H1 (cell line): Measurements from ENCODE around the gene ACACA. TPM values are rescaled to one million over a fixed set of nuclear protein-coding genes. Genes with fewer than 3 reads are reported as not detected.

Experiments used
- CTCF ChIA-PET: fragments of 300-600 bp; sonication (Branson Sonifier 250); formaldehyde crosslinking; loops from one replicate; lab custom pipeline; 2021; ENCODE audit not compliant: partially characterized antibody; lab: Charles Lee
- POLR2A ChIA-PET: fragments of 300-600 bp; sonication (Branson Sonifier 250); formaldehyde crosslinking; loops from one replicate; lab custom pipeline; 2021; ENCODE audit warnings: inconsistent platforms; ENCODE audit not compliant: partially characterized antibody; lab: Charles Lee
- DNase-seq, 2 experiments: peaks; one replicate each; pipeline versions ENCODE4 v3.0.0 to v3.0.0-alpha.2; 2010 to 2022; ENCODE audit warnings: low spot score in 2 of 2, low read depth in 1 of 2, mixed read lengths in 1 of 2
- FAIRE-seq: peaks from 2 replicates; lab custom pipeline; 2011; peaks lifted over from hg19 to GRCh38; lab: Jason Lieb, UNC
- H2AFZ ChIP-seq: 2 replicates; pipeline ENCODE4 v1.8.1; 2012; ENCODE audit warnings: low read length, inconsistent platforms
- H2AK5ac ChIP-seq: 2 replicates; pipeline ENCODE4 v1.6.1; 2013; ENCODE audit warnings: low read depth, low read length
- H2BK120ac ChIP-seq: replicated peaks from 2 replicates; pipeline ENCODE3; 2013; ENCODE audit warnings: low read depth, low read length, inconsistent platforms
- H2BK12ac ChIP-seq: 2 replicates; pipeline ENCODE4 v1.6.1; 2013; ENCODE audit warnings: low read depth, low read length
- H2BK15ac ChIP-seq: 2 replicates; pipeline ENCODE4 v1.6.1; 2013; ENCODE audit warnings: low read length
- H2BK20ac ChIP-seq: 2 replicates; pipeline ENCODE4 v1.6.1; 2013; ENCODE audit warnings: low read length
- H2BK5ac ChIP-seq: 2 replicates; pipeline ENCODE4 v1.6.1; 2013; ENCODE audit warnings: low read depth, low read length
- H3K14ac ChIP-seq: 2 replicates; pipeline ENCODE4 v1.6.1; 2013; ENCODE audit warnings: inconsistent platforms; ENCODE audit not compliant: insufficient read length
- H3K18ac ChIP-seq: 2 replicates; pipeline ENCODE4 v1.6.1; 2013; ENCODE audit warnings: low read length; ENCODE audit errors: extremely low read depth
- H3K23ac ChIP-seq: 2 replicates; pipeline ENCODE4 v1.6.1; 2013; ENCODE audit warnings: inconsistent platforms; ENCODE audit not compliant: insufficient read length
- H3K23me2 ChIP-seq: 2 replicates; pipeline ENCODE4 v1.6.1; 2013; ENCODE audit warnings: low read depth, low read length
- H3K27ac ChIP-seq: 2 replicates; pipeline ENCODE4 v1.6.1; 2011; ENCODE audit warnings: low read depth, low read length, inconsistent platforms
- H3K27me3 ChIP-seq, 4 experiments: replicated peaks in 1 of 4; 1 replicate in 1 of 4; 2 replicates in 3 of 4; pipeline versions ENCODE4 v1.6.1 to v1.8.1; 2011 to 2013; ENCODE audit warnings: low read length in 3 of 4, mild to moderate bottlenecking in 3 of 4, inconsistent platforms in 2 of 4, mixed read lengths in 2 of 4, moderate library complexity in 1 of 4; ENCODE audit not compliant: control insufficient read depth in 3 of 4, insufficient read depth in 3 of 4; ENCODE audit errors: extremely low read depth in 1 of 4
- H3K36me3 ChIP-seq, 4 experiments: 2 replicates each; pipeline versions ENCODE4 v1.6.1 to v1.8.1; 2011 to 2013; ENCODE audit warnings: mild to moderate bottlenecking in 4 of 4, low read length in 3 of 4, moderate library complexity in 2 of 4, control low read depth in 1 of 4, inconsistent platforms in 1 of 4; ENCODE audit not compliant: insufficient read depth in 4 of 4, control insufficient read depth in 2 of 4
- H3K4ac ChIP-seq: replicated peaks from 2 replicates; pipeline ENCODE3; 2013; ENCODE audit warnings: low read length, low read depth, mixed read lengths, inconsistent platforms; ENCODE audit not compliant: insufficient read length
- H3K4me1 ChIP-seq, 4 experiments: replicated peaks in 1 of 4; 1 replicate in 1 of 4; 2 replicates in 3 of 4; pipeline versions ENCODE4 v1.6.1 to v1.8.1; 2011 to 2013; ENCODE audit warnings: low read length in 3 of 4, inconsistent platforms in 2 of 4, mixed read lengths in 1 of 4; ENCODE audit not compliant: insufficient read depth in 4 of 4, control insufficient read depth in 3 of 4
- H3K4me2 ChIP-seq, 2 experiments: 2 replicates each; pipeline versions ENCODE4 v1.6.1 to v1.8.1; 2011 to 2013; ENCODE audit warnings: low read depth in 2 of 2, low read length in 2 of 2, control low read depth in 1 of 2, inconsistent platforms in 1 of 2, mild to moderate bottlenecking in 1 of 2; ENCODE audit not compliant: insufficient read depth in 1 of 2
- H3K4me3 ChIP-seq, 4 experiments: fragments of 200-600, 300-600 bp in 1 of 4; sonication (generic), shearing (Covaris generic), sonication (Bioruptor Twin) in 1 of 4; 2 replicates each; pipeline versions ENCODE4 v1.5.1 to v1.8.1; 2011 to 2016; ENCODE audit warnings: low read length in 4 of 4, low read depth in 3 of 4, control low read depth in 2 of 4, inconsistent platforms in 2 of 4, mild to moderate bottlenecking in 2 of 4, mixed read lengths in 1 of 4, moderate library complexity in 1 of 4; ENCODE audit not compliant: insufficient read depth in 2 of 4; ENCODE audit errors: extremely low read depth in 1 of 4
- H3K56ac ChIP-seq: replicated peaks from 2 replicates; pipeline ENCODE3; 2013; ENCODE audit warnings: low read depth, mild to moderate bottlenecking, mixed read lengths, low read length, inconsistent platforms; ENCODE audit not compliant: insufficient read length
- H3K79me1 ChIP-seq: 2 replicates; pipeline ENCODE4 v1.6.1; 2013; ENCODE audit warnings: low read depth, low read length, control low read depth
- H3K79me2 ChIP-seq, 2 experiments: 2 replicates each; pipeline versions ENCODE4 v1.6.1 to v1.8.1; 2012 to 2013; ENCODE audit warnings: low read length in 2 of 2, mild to moderate bottlenecking in 2 of 2, inconsistent platforms in 1 of 2; ENCODE audit not compliant: insufficient read depth in 2 of 2, control insufficient read depth in 1 of 2
- H3K9ac ChIP-seq, 4 experiments: replicated peaks in 1 of 4; 1 replicate in 1 of 4; 2 replicates in 3 of 4; pipeline versions ENCODE4 v1.6.1 to v1.8.1; 2011 to 2013; ENCODE audit warnings: low read depth in 3 of 4, low read length in 3 of 4, control low read depth in 2 of 4, mild to moderate bottlenecking in 2 of 4, moderate library complexity in 2 of 4, inconsistent platforms in 1 of 4; ENCODE audit errors: extremely low read depth in 1 of 4
- H3K9me3 ChIP-seq, 2 experiments: 2 replicates each; pipeline versions ENCODE4 v1.6.1 to v1.8.1; 2012 to 2013; ENCODE audit warnings: mild to moderate bottlenecking in 2 of 2, moderate library complexity in 2 of 2, control low read depth in 1 of 2, inconsistent platforms in 1 of 2, low read depth in 1 of 2, low read length in 1 of 2, mixed read lengths in 1 of 2; ENCODE audit not compliant: insufficient read depth in 2 of 2
- H4K20me1 ChIP-seq, 2 experiments: replicated peaks in 1 of 2; 2 replicates each; pipeline versions ENCODE3 to v1.8.1; 2011 to 2013; ENCODE audit warnings: inconsistent platforms in 2 of 2, low read length in 2 of 2, mild to moderate bottlenecking in 1 of 2; ENCODE audit not compliant: insufficient read depth in 2 of 2, control insufficient read depth in 1 of 2
- H4K5ac ChIP-seq: 2 replicates; pipeline ENCODE4 v1.6.1; 2013; ENCODE audit warnings: low read length, low read depth, mixed read lengths, inconsistent platforms; ENCODE audit not compliant: insufficient read length
- H4K8ac ChIP-seq: 2 replicates; pipeline ENCODE4 v1.8.0; 2013; ENCODE audit warnings: mild to moderate bottlenecking, moderate library complexity, low read length, inconsistent platforms; ENCODE audit not compliant: insufficient read depth; ENCODE audit errors: extremely low read depth
- H4K91ac ChIP-seq: replicated peaks from 2 replicates; pipeline ENCODE3; 2013; ENCODE audit warnings: low read length, mixed read lengths, inconsistent platforms; ENCODE audit not compliant: insufficient read length
- ASH2L ChIP-seq: fragments of 200-600, 300-600 bp; sonication (generic); IDR thresholded peaks from one replicate; pipeline ENCODE4 v1.7.1; 2017; ENCODE audit warnings: low read length
- BRCA1 ChIP-seq: IDR thresholded peaks from 2 replicates; pipeline ENCODE4 v1.6.1; 2012; ENCODE audit warnings: low read depth, low read length, improper control_type of control experiment
- CBX5 ChIP-seq: fragments of 300-800, 300-1000 bp; sonication (generic); IDR thresholded peaks from 2 replicates; pipeline ENCODE4 v1.7.1; 2016; ENCODE audit warnings: antibody characterized with exemption, low read length, low read depth
- CBX8 ChIP-seq: fragments of 300-800, 300-1000 bp; sonication (generic); IDR thresholded peaks from 2 replicates; pipeline ENCODE4 v1.7.1; 2016; ENCODE audit warnings: low read depth, low read length, borderline replicate concordance
- EZH2 ChIP-seq: fragments of 200-600 bp; sonication (generic); IDR thresholded peaks from 2 replicates; pipeline ENCODE4 v1.7.1; 2012; ENCODE audit warnings: low read depth, mild to moderate bottlenecking, moderate library complexity, low read length, inconsistent platforms; ENCODE audit not compliant: severe bottlenecking
- KDM1A ChIP-seq: fragments of 200-600, 300-600 bp; sonication (generic); IDR thresholded peaks from 2 replicates; pipeline ENCODE4 v1.7.1; 2016; ENCODE audit warnings: mild to moderate bottlenecking, low read length, borderline replicate concordance
- POU5F1 ChIP-seq: IDR thresholded peaks from 2 replicates; pipeline ENCODE4 v1.6.1; 2011; ENCODE audit warnings: low read depth, mild to moderate bottlenecking, low read length, moderate library complexity
- RNF2 ChIP-seq: fragments of 200-900, 300-1000 bp; sonication (generic); IDR thresholded peaks from 2 replicates; pipeline ENCODE4 v1.7.1; 2016; ENCODE audit warnings: borderline replicate concordance, low read depth, mild to moderate bottlenecking, antibody characterized with exemption, low read length; ENCODE audit not compliant: poor library complexity, severe bottlenecking; ENCODE audit errors: missing control alignments
- SIN3A ChIP-seq, 2 experiments: IDR thresholded peaks in 1 of 2; conservative IDR thresholded peaks in 1 of 2; 2 replicates each; pipeline ENCODE4 v1.6.1; 2011 to 2012; ENCODE audit warnings: low read length in 2 of 2, improper control_type of control experiment in 1 of 2, low read depth in 1 of 2, mild to moderate bottlenecking in 1 of 2
- SIRT6 ChIP-seq: IDR thresholded peaks from one replicate; pipeline ENCODE4 v1.7.1; 2012; ENCODE audit warnings: low read length, inconsistent platforms
- SIX5 ChIP-seq: IDR thresholded peaks from 2 replicates; pipeline ENCODE4 v1.6.1; 2011; ENCODE audit warnings: mild to moderate bottlenecking, low read depth, low read length
- SUZ12 ChIP-seq: fragments of 200-600 bp; sonication (generic); IDR thresholded peaks from 2 replicates; pipeline ENCODE4 v1.6.1; 2012; ENCODE audit warnings: mild to moderate bottlenecking, inconsistent platforms, low read length, moderate library complexity, mixed read lengths
- USF2 ChIP-seq: IDR thresholded peaks from 2 replicates; pipeline ENCODE4 v1.6.1; 2011; ENCODE audit warnings: low read length, improper control_type of control experiment
- WGBS, 2 experiments: shearing (Covaris generic) in 1 of 2; methylation state at CpG; one replicate each; pipeline versions ENCODE4 v1.1.6 to v1.1.7; 2013 to 2015; ENCODE audit warnings: low lambda C conversion rate in 2 of 2, mixed read lengths in 2 of 2, inconsistent platforms in 1 of 2, low coverage in 1 of 2, missing lambda C conversion rate in 1 of 2; ENCODE audit not compliant: insufficient replicate concordance in 2 of 2, insufficient coverage in 1 of 2, insufficient read length in 1 of 2; ENCODE audit errors: extremely low coverage in 1 of 2, missing lambda C conversion rate in 1 of 2; 5-methylcytosine and 5-hydroxymethylcytosine counted together
- polyA plus RNA-seq, 7 experiments: library from polyadenylated mRNA; depleted of rRNA in 3 of 7; stranded (reverse) in 5 of 7; unstranded in 2 of 7; fragments of >200 nt in 5 of 7; fragments of 200-250 nt in 2 of 7; gene quantifications; 1 replicate in 5 of 7; 2 replicates in 1 of 7; 4 replicates in 1 of 7; pipeline versions ENCODE4 v1.2.1 to v1.2.3, GENCODE V29; 2011 to 2013; ENCODE audit warnings: missing spikeins in 2 of 7, mixed read lengths in 2 of 7
- total RNA-seq: library from RNA; stranded (reverse); fragmentation: NEBNext Ultra II Directional; extraction: Animal tissue kit (Norgen Biotek cat#: 25700); gene quantifications from 2 replicates; pipeline ENCODE4 v1.2.1, GENCODE V29; 2021

Gene ACACA
- total and polyA plus RNA-seq, 2 of the 8 experiments (the other 6 are each of a cell fraction or from before 2014, with no cell fraction given): 74.0 to 160 TPM

DNA sequence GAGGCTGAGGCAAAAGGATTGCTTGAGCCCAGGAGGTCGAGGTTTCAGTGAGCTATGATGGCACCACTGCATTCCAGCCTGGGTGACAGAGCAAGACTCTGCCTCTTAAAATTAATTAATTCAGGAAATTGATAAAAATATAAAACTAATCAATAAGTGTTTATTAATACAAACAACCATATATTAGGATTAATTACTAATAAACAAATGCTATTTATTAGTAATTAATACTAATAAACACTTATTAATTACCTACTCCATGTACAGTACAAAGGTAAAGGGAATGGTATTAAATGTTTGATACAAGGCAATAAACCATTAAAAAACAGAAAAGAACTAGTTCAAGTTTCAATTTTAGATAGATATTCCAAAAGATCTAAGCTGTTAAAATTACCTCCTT, 150.0 kb downstream of the ACACA start:
- POLR2A ChIA-PET: no interaction called here
- H3K27ac ChIP-seq: no peak overlapping the region
- TF ChIP-seq BRCA1: no peak
- no peak for TF ChIP-seq ASH2L
- TF ChIP-seq CBX5: no peak
- TF ChIP-seq USF2: no peak
- no peak for TF ChIP-seq EZH2
- TF ChIP-seq RNF2: no peak
- TF ChIP-seq SUZ12: no peak
- TF ChIP-seq CBX8: no peak
- TF ChIP-seq SIRT6: no peak
- no peak for TF ChIP-seq SIX5
- TF ChIP-seq SIN3A (conservative IDR thresholded peaks at IDR 0.05 in 1 of 2, IDR thresholded peaks at IDR 0.05 in 1 of 2; ENCODE audit: low read depth in 1 of 2, low read length in 2 of 2): no peak
- TF ChIP-seq POU5F1: no peak
- no peak for TF ChIP-seq KDM1A

More for the DNA sequence above, 150.0 kb downstream of the ACACA start:
- Histone ChIP-seq H2BK20ac (no peak overlapping the region), H3K4ac (no peak overlapping the region), H2BK120ac (no peak overlapping the region), H2BK12ac (no peak overlapping the region), H2BK5ac (no peak overlapping the region), H3K23ac (no peak overlapping the region), H2AFZ (no peak overlapping the region), H3K4me1 (no peaks in the 10 kb centered on the region), H3K4me3 (no peak overlapping the region), H3K14ac (no peak overlapping the region), H3K4me2 (no peak overlapping the region), H3K18ac (no peak overlapping the region), H4K91ac (no peak overlapping the region), H3K9me3 (no peaks in the 10 kb centered on the region), H3K79me2 (no peaks in the 10 kb centered on the region), H3K9ac (no peak overlapping the region), H3K36me3 (peaks cover 3 to 65% (median 25%) of the 10 kb centered on the region in 4 experiments; a peak in 7 of 8 replicates), H4K5ac (no peak overlapping the region), H3K79me1 (no peaks in the 10 kb centered on the region), H3K56ac (no peak overlapping the region), H3K27me3 (no peaks in the 10 kb centered on the region), H4K8ac (no peak overlapping the region), H4K20me1 (peaks cover 0 to 2% of the 10 kb centered on the region in 2 experiments), H2BK15ac (no peak overlapping the region), H3K23me2 (no peaks in the 10 kb centered on the region), H2AK5ac (no peak overlapping the region)
- DNase-seq: no peak
- FAIRE-seq: no peak
- WGBS, 2 experiments: 82% methylated on average over 1 of the region's 1 CpG; no CpG with 5 or more reads in 1 of the 2 experiments
- CTCF ChIA-PET: interaction anchor here (1.9 kb wide), 1 partner anchor 63 kb away, joined by 5 read pairs; no protein-coding TSS in a partner anchor
